K562 (cell line): ENCODE results near the gene REPS1.

ENCODE experiments used
- ATF3 ChIP-seq, 2 experiments: fragments of 450-650 bp in 1 of 2; sonication (generic) in 1 of 2; formaldehyde crosslinking in 1 of 2; IDR thresholded peaks in 1 of 2; conservative IDR thresholded peaks in 1 of 2; 2 replicates each; pipeline versions ENCODE4 v1.6.1 to v1.8.1; 2016 to 2023; ENCODE audit warnings: mild to moderate bottlenecking in 2 of 2, moderate library complexity in 2 of 2, inconsistent platforms in 1 of 2, missing genetic modification reagents in 1 of 2
- ATF4 ChIP-seq: fragments of 450-650 bp; formaldehyde crosslinking; IDR thresholded peaks from 2 replicates; pipeline ENCODE4 v1.4.0; 2022; ENCODE audit warnings: mild to moderate bottlenecking, moderate library complexity
- CTCF ChIP-seq, 3 experiments: IDR thresholded peaks in 2 of 3; conservative IDR thresholded peaks in 1 of 3; 2 replicates each; pipeline ENCODE4 v1.5.1; 2011 to 2012; ENCODE audit warnings: low read length in 3 of 3, mild to moderate bottlenecking in 3 of 3, control low read depth in 2 of 3, improper control_type of control experiment in 1 of 3, inconsistent platforms in 1 of 3, low read depth in 1 of 3, mixed read lengths in 1 of 3, moderate library complexity in 1 of 3; ENCODE audit not compliant: insufficient read depth in 2 of 3
- HEY1 ChIP-seq: fragments of 250-450 bp; sonication (Bioruptor Pico); IDR thresholded peaks from 2 replicates; pipeline ENCODE4 v1.5.0; 2020; ENCODE audit warnings: mild to moderate bottlenecking, moderate library complexity, borderline replicate concordance
- JUND ChIP-seq, 2 experiments: IDR thresholded peaks; 2 replicates in 1 of 2; 3 replicates in 1 of 2; pipeline ENCODE4 v1.6.1; 2011; ENCODE audit warnings: borderline replicate concordance in 2 of 2, low read depth in 2 of 2, low read length in 2 of 2, improper control_type of control experiment in 1 of 2, missing biosample characterization in 1 of 2, missing genetic modification characterization in 1 of 2, missing genetic modification reagents in 1 of 2
- MEIS2 ChIP-seq: fragments of 450-650 bp; IDR thresholded peaks from 2 replicates; pipeline ENCODE4 v1.6.1; 2014; ENCODE audit warnings: mild to moderate bottlenecking; ENCODE audit not compliant: partially characterized antibody
- NCOA2 ChIP-seq, 2 experiments: fragments of 450-650 bp; IDR thresholded peaks; 2 replicates each; pipeline ENCODE4 v1.6.1; 2018; ENCODE audit warnings: mild to moderate bottlenecking in 2 of 2, moderate library complexity in 1 of 2; ENCODE audit not compliant: partially characterized antibody in 2 of 2
- SMAD3 ChIP-seq: fragments of 450-650 bp; formaldehyde crosslinking; conservative IDR thresholded peaks from 2 replicates; pipeline ENCODE4 v1.4.0; 2020; ENCODE audit warnings: mild to moderate bottlenecking

- TF ChIP-seq ATF3 (IDR thresholded peaks at IDR 0.05) (no peak), ATF3 (CRISPR knock-in tag; conservative IDR thresholded peaks at IDR 0.05) (no peak), MEIS2 (no peak), CTCF (IDR thresholded peaks at IDR 0.05 in 2 of 3, conservative IDR thresholded peaks at IDR 0.05 in 1 of 3; ENCODE audit: insufficient read depth in 2 of 3, low read depth in 1 of 3, low read length in 3 of 3) (no peak), SMAD3 (CRISPR knock-in tag) (no peak), NCOA2 (IDR thresholded peaks at IDR 0.05; ENCODE audit: partially characterized antibody in 2 of 2) (no peak), JUND (IDR thresholded peaks at IDR 0.05; ENCODE audit: borderline replicate concordance, low read depth, low read length) (no peak), JUND (tag; IDR thresholded peaks at IDR 0.05; ENCODE audit: borderline replicate concordance, low read depth, low read length) (no peak), ATF4 (CRISPR knock-in tag) (no peak), HEY1 (CRISPR knock-in tag) (no peak)
These were observed 56.4 kb downstream of the REPS1 start for GRCh38 chr6:138931660-138932059.
